H1 (cell line): ENCODE results near the gene MPRIP. TPM values are rescaled to one million over a fixed set of nuclear protein-coding genes. Genes with fewer than 3 reads are reported as not detected.

Experiments
- CTCF ChIP-seq, 3 experiments: IDR thresholded peaks; 1 replicate in 2 of 3; 2 replicates in 1 of 3; pipeline versions ENCODE4 v1.5.1 to v1.6.1; 2011; ENCODE audit warnings: low read length in 3 of 3, mild to moderate bottlenecking in 3 of 3, inconsistent platforms in 2 of 3, low read depth in 1 of 3, moderate library complexity in 1 of 3; ENCODE audit not compliant: insufficient read depth in 1 of 3; ENCODE audit errors: control extremely low read depth in 1 of 3
- E2F6 ChIP-seq: IDR thresholded peaks from 2 replicates; pipeline ENCODE4 v1.6.1; 2012; ENCODE audit warnings: inconsistent platforms
- MAFK ChIP-seq: IDR thresholded peaks from 2 replicates; pipeline ENCODE4 v1.6.1; 2012; ENCODE audit warnings: low read depth, mild to moderate bottlenecking, improper control_type of control experiment, low read length
- YY1 ChIP-seq: IDR thresholded peaks from 2 replicates; pipeline ENCODE4 v1.6.1; 2011; ENCODE audit warnings: low read depth, mild to moderate bottlenecking, low read length
- polyA plus RNA-seq, 7 experiments: library from polyadenylated mRNA; depleted of rRNA in 3 of 7; stranded (reverse) in 5 of 7; unstranded in 2 of 7; fragments of >200 nt in 5 of 7; fragments of 200-250 nt in 2 of 7; gene quantifications; 1 replicate in 5 of 7; 2 replicates in 1 of 7; 4 replicates in 1 of 7; pipeline versions ENCODE4 v1.2.1 to v1.2.3, GENCODE V29; 2011 to 2013; ENCODE audit warnings: missing spikeins in 2 of 7, mixed read lengths in 2 of 7
- total RNA-seq: library from RNA; stranded (reverse); fragmentation: NEBNext Ultra II Directional; extraction: Animal tissue kit (Norgen Biotek cat#: 25700); gene quantifications from 2 replicates; pipeline ENCODE4 v1.2.1, GENCODE V29; 2021

MPRIP gene
- total and polyA plus RNA-seq, 2 of the 8 experiments (the other 6 are each of a cell fraction or from before 2014, with no cell fraction given), result 48.6 to 146 TPM

- TF ChIP-seq YY1, result no peak
- TF ChIP-seq CTCF (IDR thresholded peaks at IDR 0.05; ENCODE audit: control extremely low read depth in 1 of 3, insufficient read depth in 1 of 3, low read depth in 1 of 3, low read length in 3 of 3), result no peak
- TF ChIP-seq MAFK, result no peak
- no peak for TF ChIP-seq E2F6
Measured at GRCh38 chr17:17075125-17075781, 33.0 kb downstream of the MPRIP start (continued).
